ENCODE measurements around the gene TNS2.

TNS2 gene

DNA sequence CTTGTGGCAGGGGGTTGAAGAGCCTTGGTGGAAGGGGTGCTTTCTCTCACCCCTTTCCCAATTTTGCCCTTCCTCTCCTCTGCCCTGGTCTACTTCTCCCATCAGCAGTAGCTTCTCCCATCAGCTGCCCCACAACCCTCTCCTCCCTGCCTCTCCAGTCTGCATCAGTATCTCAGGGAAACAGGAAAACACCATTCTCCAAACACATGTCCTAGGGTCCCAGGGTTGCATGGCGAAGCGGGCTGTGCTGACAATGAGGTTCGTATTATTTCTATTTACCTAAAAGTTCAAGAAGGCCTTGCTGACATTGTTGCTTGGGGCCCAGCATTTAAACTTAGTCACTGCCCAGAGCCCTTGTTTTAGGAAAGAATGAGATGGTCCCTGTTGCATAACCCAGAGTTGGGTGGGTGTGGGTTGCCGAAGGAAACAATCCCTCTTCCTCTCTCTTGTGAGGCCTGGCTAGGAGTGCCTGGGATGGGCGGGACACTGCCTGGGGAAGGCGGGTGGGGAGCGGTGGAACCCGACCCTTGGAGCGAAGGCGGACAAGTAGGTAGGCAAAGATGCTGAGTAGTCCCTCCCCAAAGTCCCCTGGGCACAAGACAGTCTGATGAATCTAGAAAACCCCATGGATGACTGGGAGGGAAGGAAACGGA lies 46.4 kb downstream of the TNS2 start:
- TF ChIP-seq MAX (IDR thresholded peaks at IDR 0.05) (no peak), TCF12 (IDR thresholded peaks at IDR 0.05; ENCODE audit: low read depth) (no peak), REST (IDR thresholded peaks at IDR 0.05; ENCODE audit: low read depth) (no peak), RAD21 (IDR thresholded peaks at IDR 0.05; ENCODE audit: low read depth) (no peak), ZBTB7A (IDR thresholded peaks at IDR 0.05; ENCODE audit: low read depth) (no peak), TEAD4 (IDR thresholded peaks at IDR 0.05) (no peak), TAF1 (IDR thresholded peaks at IDR 0.05; ENCODE audit: low read depth) (no peak), NFIC (IDR thresholded peaks at IDR 0.05) (no peak), EGR1 (IDR thresholded peaks at IDR 0.05) (no peak)

- no peak for TF ChIP-seq NFIC (IDR thresholded peaks at IDR 0.05)
- no peak for TF ChIP-seq REST (IDR thresholded peaks at IDR 0.05; ENCODE audit: low read depth)
- no peak for TF ChIP-seq MAX (IDR thresholded peaks at IDR 0.05)
- TF ChIP-seq EP300 (IDR thresholded peaks at IDR 0.05; ENCODE audit: borderline replicate concordance), result no peak
- no peak for TF ChIP-seq YY1 (IDR thresholded peaks at IDR 0.05; ENCODE audit: low read depth)
- no peak for TF ChIP-seq TCF12 (IDR thresholded peaks at IDR 0.05; ENCODE audit: low read depth)
- no peak for TF ChIP-seq EGR1 (IDR thresholded peaks at IDR 0.05)
These were observed 46.9 kb downstream of the TNS2 start for GRCh38 chr12:53096759-53097158.

DNA sequence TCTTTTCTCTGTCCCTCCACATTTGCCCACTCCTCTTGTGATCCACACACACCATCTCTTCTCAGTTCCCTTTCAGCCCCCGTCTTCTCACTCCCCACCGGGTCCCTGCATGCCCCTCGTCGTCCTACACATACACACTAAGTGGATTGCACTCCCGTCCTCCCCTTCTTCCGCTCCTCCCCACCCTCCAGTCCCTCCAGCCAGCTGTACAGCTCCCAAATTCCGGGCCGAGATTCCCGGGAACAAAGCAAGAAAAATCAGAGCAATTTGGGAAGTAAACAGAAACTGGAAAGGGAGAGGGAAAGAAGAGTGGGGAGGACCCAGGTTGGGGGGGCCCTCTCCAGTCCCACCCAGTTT lies 47.3 kb downstream of the TNS2 start:
- TF ChIP-seq NFIC (IDR thresholded peaks at IDR 0.05) (no peak), TEAD4 (IDR thresholded peaks at IDR 0.05) (peak; percentile 45; the same call in 1 of the 2 replicates)

- TF ChIP-seq MAX (IDR thresholded peaks at IDR 0.05), result peak; percentile 25; the same call in 1 of the 2 replicates
- TF ChIP-seq, protein P1, sequence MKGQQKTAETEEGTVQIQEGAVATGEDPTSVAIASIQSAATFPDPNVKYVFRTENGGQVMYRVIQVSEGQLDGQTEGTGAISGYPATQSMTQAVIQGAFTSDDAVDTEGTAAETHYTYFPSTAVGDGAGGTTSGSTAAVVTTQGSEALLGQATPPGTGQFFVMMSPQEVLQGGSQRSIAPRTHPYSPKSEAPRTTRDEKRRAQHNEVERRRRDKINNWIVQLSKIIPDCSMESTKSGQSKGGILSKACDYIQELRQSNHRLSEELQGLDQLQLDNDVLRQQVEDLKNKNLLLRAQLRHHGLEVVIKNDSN (IDR thresholded peaks at IDR 0.05), result 0 out of 2 replicates have a peak, but pooled peaks have one; percentile 21
- no peak; the same call in 1 of the 2 replicates for TF ChIP-seq TEAD4 (IDR thresholded peaks at IDR 0.05)
- no peak for TF ChIP-seq CREB1 (IDR thresholded peaks at IDR 0.05; ENCODE audit: low read depth)
- peak; percentile 93 for TF ChIP-seq NFIC (IDR thresholded peaks at IDR 0.05)
- TF ChIP-seq YY1 (IDR thresholded peaks at IDR 0.05; ENCODE audit: low read depth), result no peak
- no peak for TF ChIP-seq REST (IDR thresholded peaks at IDR 0.05; ENCODE audit: low read depth)
- TF ChIP-seq FOXM1 (IDR thresholded peaks at IDR 0.05; ENCODE audit: borderline replicate concordance, low read depth), result no peak
- TF ChIP-seq ZBTB7A (IDR thresholded peaks at IDR 0.05; ENCODE audit: low read depth), result peak; percentile 97
- TF ChIP-seq EGR1 (IDR thresholded peaks at IDR 0.05), result peak; percentile 39; the same call in 1 of the 2 replicates
- peak; percentile 43; the same call in 1 of the 2 replicates for TF ChIP-seq TCF12 (IDR thresholded peaks at IDR 0.05; ENCODE audit: low read depth)
- no peak for TF ChIP-seq RAD21 (IDR thresholded peaks at IDR 0.05; ENCODE audit: low read depth)
- TF ChIP-seq TAF1 (IDR thresholded peaks at IDR 0.05; ENCODE audit: low read depth), result no peak
- TF ChIP-seq CEBPB (IDR thresholded peaks at IDR 0.05), result no peak
- TF ChIP-seq EP300 (IDR thresholded peaks at IDR 0.05; ENCODE audit: borderline replicate concordance), result no peak
These were observed 47.9 kb downstream of the TNS2 start, which contains the start of gene IGFBP6 for GRCh38 chr12:53097564-53098353. Gene IGFBP6 (plus strand): TSS chr12:53097667. CDS start chr12:53097718, 51 bp downstream.
